ENCODE measurements around the gene TSEN15.
"Not testable (repeated sequence)": the region's sequence is repeated elsewhere in the genome, so short reads cannot be mapped to it uniquely, and the experiment has no call there.

TSEN15 gene

GRCh38 chr1:184031409-184032107 lies 20.0 kb upstream of the TSEN15 start:
- no peak for DNase-seq (ENCODE audit: low read depth, low spot score)

GRCh38 chr1:184032306-184032929 lies 19.1 kb upstream of the TSEN15 start:
- DNase-seq (ENCODE audit: low read depth, low spot score), result no peak

GRCh38 chr1:184032930-184033418 lies 18.6 kb upstream of the TSEN15 start:
- no peak for DNase-seq (ENCODE audit: low read depth, low spot score)

GRCh38 chr1:184033711-184034167 lies 17.8 kb upstream of the TSEN15 start:
- DNase-seq (ENCODE audit: low read depth, low spot score), result no peak

- DNase-seq (ENCODE audit: low read depth, low spot score), result no peak
Observed at GRCh38 chr1:184034761-184035379, 16.7 kb upstream of the TSEN15 start.

GRCh38 chr1:184035719-184036516 lies 15.6 kb upstream of the TSEN15 start:
- DNase-seq (ENCODE audit: low read depth, low spot score), result no peak

GRCh38 chr1:184036517-184036949 lies 15.0 kb upstream of the TSEN15 start:
- DNase-seq (ENCODE audit: low read depth, low spot score), result no peak

- no peak for DNase-seq (ENCODE audit: low read depth, low spot score)
Observed at GRCh38 chr1:184037849-184038591, 13.5 kb upstream of the TSEN15 start.

- DNase-seq (ENCODE audit: low read depth, low spot score), result no peak
Observed at GRCh38 chr1:184039126-184039525, 12.4 kb upstream of the TSEN15 start.

- no peak for DNase-seq (ENCODE audit: low read depth, low spot score)
Observed at GRCh38 chr1:184041731-184042130, 9.8 kb upstream of the TSEN15 start.

- not testable (repeated sequence) for DNase-seq (ENCODE audit: low read depth, low spot score)
Observed at GRCh38 chr1:184043315-184043714, 8.2 kb upstream of the TSEN15 start.

- DNase-seq (ENCODE audit: low read depth, low spot score), result no peak
Observed at GRCh38 chr1:184044603-184045376, 6.7 kb upstream of the TSEN15 start.

- not testable (repeated sequence) for DNase-seq (ENCODE audit: low read depth, low spot score)
Observed at GRCh38 chr1:184047541-184047940, 4.0 kb upstream of the TSEN15 start.

- DNase-seq (ENCODE audit: low read depth, low spot score), result no peak
Observed at GRCh38 chr1:184048561-184049240, 2.8 kb upstream of the TSEN15 start.

GRCh38 chr1:184049291-184049690 lies 2.2 kb upstream of the TSEN15 start:
- no peak for DNase-seq (ENCODE audit: low read depth, low spot score)

GRCh38 chr1:184049836-184050468 lies 1.6 kb upstream of the TSEN15 start:
- DNase-seq (ENCODE audit: low read depth, low spot score), result no peak

GRCh38 chr1:184050636-184051035 lies 894 bp upstream of the TSEN15 start:
- no peak for DNase-seq (ENCODE audit: low read depth, low spot score)

- no peak for DNase-seq (ENCODE audit: low read depth, low spot score)
Observed at GRCh38 chr1:184051138-184051484, 419 bp upstream of the TSEN15 start.

GRCh38 chr1:184052194-184052559 lies 647 bp downstream of the TSEN15 start:
- no peak for DNase-seq (ENCODE audit: low read depth, low spot score)
